ENCODE results near the gene IL11.

IL11 gene

GRCh38 chr19:55324662-55325061 lies 45.6 kb downstream of the IL11 start:
- DNase-seq (ENCODE audit: low read depth), result no peak

GRCh38 chr19:55322204-55322885 lies 47.9 kb downstream of the IL11 start:
- DNase-seq (ENCODE audit: low read depth), result no peak

GRCh38 chr19:55321466-55322137 lies 48.7 kb downstream of the IL11 start:
- DNase-seq (ENCODE audit: low read depth), result no peak

GRCh38 chr19:55320844-55321419 lies 49.3 kb downstream of the IL11 start:
- no peak for DNase-seq (ENCODE audit: low read depth)

- no peak for DNase-seq (ENCODE audit: low read depth)
These were observed 50.5 kb downstream of the IL11 start for GRCh38 chr19:55319785-55320184.

GRCh38 chr19:55316646-55317045 lies 53.6 kb downstream of the IL11 start:
- no peak for DNase-seq (ENCODE audit: low read depth)

GRCh38 chr19:55315956-55316525 lies 54.2 kb downstream of the IL11 start:
- no peak for DNase-seq (ENCODE audit: low read depth)

GRCh38 chr19:55314396-55314795 lies 55.9 kb downstream of the IL11 start:
- no peak for DNase-seq (ENCODE audit: low read depth)

Data from stimulated activated CD8-positive, alpha-beta memory T cell treated with anti-CD3 and anti-CD28 coated beads, Interleukin-15, amount 100 ng/mL, for 1 hour (primary cell).